Mucosa of stomach (tissue), 1 donor: ENCODE results near the gene POLR3K.

Experiments
- H3K27me3 ChIP-seq: one replicate; pipeline ENCODE4 v1.7.0; 2013; ENCODE audit warnings: mild to moderate bottlenecking, low read length; ENCODE audit not compliant: control insufficient read depth, insufficient read depth
- H3K36me3 ChIP-seq: one replicate; pipeline ENCODE4 v1.7.0; 2013; ENCODE audit warnings: low read length; ENCODE audit not compliant: control insufficient read depth, insufficient read depth
- H3K4me1 ChIP-seq: one replicate; pipeline ENCODE4 v1.7.0; 2013; ENCODE audit warnings: mild to moderate bottlenecking, low read length; ENCODE audit not compliant: control insufficient read depth, insufficient read depth
- H3K4me3 ChIP-seq: one replicate; pipeline ENCODE4 v1.7.0; 2013; ENCODE audit warnings: low read length
- H3K9ac ChIP-seq: one replicate; pipeline ENCODE4 v1.7.0; 2013; ENCODE audit warnings: mild to moderate bottlenecking, low read length, moderate library complexity
- H3K9me3 ChIP-seq: one replicate; pipeline ENCODE4 v1.7.0; 2013; ENCODE audit warnings: mild to moderate bottlenecking, low read length, moderate library complexity; ENCODE audit not compliant: control insufficient read depth
- donor health status: Pancreatic carcinoma.

The POLR3K gene

GRCh38 chr16:76535-77272, 23.3 kb upstream of the POLR3K start:
- peaks cover 63% of the 10 kb centered on the region for H3K4me1 ChIP-seq
- H3K27me3 ChIP-seq: peaks cover 9% of the 10 kb centered on the region
- peak overlapping the region; percentile 41 for H3K4me3 ChIP-seq
- peak overlapping the region; percentile 71 for H3K9ac ChIP-seq
- no peaks in the 10 kb centered on the region for H3K36me3 ChIP-seq
- no peaks in the 10 kb centered on the region for H3K9me3 ChIP-seq

GRCh38 chr16:75580-76501, 22.4 kb upstream of the POLR3K start:
- Histone ChIP-seq H3K4me3 (no peak overlapping the region), H3K36me3 (no peaks in the 10 kb centered on the region), H3K9me3 (no peaks in the 10 kb centered on the region), H3K27me3 (peaks cover 9% of the 10 kb centered on the region), H3K4me1 (peaks cover 67% of the 10 kb centered on the region), H3K9ac (peak overlapping the region; percentile 71)

- Histone ChIP-seq H3K4me3 (no peak overlapping the region), H3K9me3 (no peaks in the 10 kb centered on the region), H3K9ac (no peak overlapping the region), H3K4me1 (peaks cover 72% of the 10 kb centered on the region), H3K27me3 (peaks cover 13% of the 10 kb centered on the region), H3K36me3 (no peaks in the 10 kb centered on the region)
Observed at GRCh38 chr16:74747-75334, 21.4 kb upstream of the POLR3K start.

GRCh38 chr16:74051-74746, 20.8 kb upstream of the POLR3K start:
- Histone ChIP-seq H3K4me3 (no peak overlapping the region), H3K9ac (no peak overlapping the region), H3K36me3 (no peaks in the 10 kb centered on the region), H3K4me1 (peaks cover 67% of the 10 kb centered on the region), H3K9me3 (no peaks in the 10 kb centered on the region), H3K27me3 (peaks cover 13% of the 10 kb centered on the region)

GRCh38 chr16:72561-73548, 19.4 kb upstream of the POLR3K start, which contains the start of gene RHBDF1:
Gene RHBDF1, minus strand, starts transcription at chr16:72631. Its CDS starts 7,616 bp downstream, at chr16:65015.
- peaks cover 13% of the 10 kb centered on the region for H3K27me3 ChIP-seq
- H3K9me3 ChIP-seq: no peaks in the 10 kb centered on the region
- H3K36me3 ChIP-seq: no peaks in the 10 kb centered on the region
- peaks cover 60% of the 10 kb centered on the region for H3K4me1 ChIP-seq
- peak within 1 kb of the TSS; percentile 10 for H3K4me3 ChIP-seq
- peak within 1 kb of the TSS; percentile 40 for H3K9ac ChIP-seq

GRCh38 chr16:71540-72401, 18.4 kb upstream of the POLR3K start:
- peaks cover 50% of the 10 kb centered on the region for H3K4me1 ChIP-seq
- H3K9ac ChIP-seq: peak overlapping the region; percentile 40
- H3K36me3 ChIP-seq: no peaks in the 10 kb centered on the region
- no peaks in the 10 kb centered on the region for H3K9me3 ChIP-seq
- peak overlapping the region; percentile 10 for H3K4me3 ChIP-seq
- H3K27me3 ChIP-seq: peaks cover 13% of the 10 kb centered on the region

GRCh38 chr16:71210-71539, 17.8 kb upstream of the POLR3K start:
- Histone ChIP-seq H3K36me3 (no peaks in the 10 kb centered on the region), H3K4me3 (peak overlapping the region; percentile 10), H3K9ac (peak overlapping the region; percentile 40), H3K9me3 (no peaks in the 10 kb centered on the region), H3K4me1 (peaks cover 44% of the 10 kb centered on the region), H3K27me3 (peaks cover 13% of the 10 kb centered on the region)

GRCh38 chr16:69181-69580, 15.8 kb upstream of the POLR3K start:
- H3K9me3 ChIP-seq: no peaks in the 10 kb centered on the region

GRCh38 chr16:67884-68789, 14.7 kb upstream of the POLR3K start:
- Histone ChIP-seq H3K4me3 (no peak overlapping the region), H3K36me3 (no peaks in the 10 kb centered on the region), H3K27me3 (peaks cover 9% of the 10 kb centered on the region), H3K4me1 (peaks cover 29% of the 10 kb centered on the region), H3K9me3 (no peaks in the 10 kb centered on the region), H3K9ac (no peak overlapping the region)

More at GRCh38 chr16:69181-69580, 15.8 kb upstream of the POLR3K start:
- Histone ChIP-seq H3K4me3 (no peak overlapping the region), H3K4me1 (peaks cover 40% of the 10 kb centered on the region), H3K36me3 (no peaks in the 10 kb centered on the region), H3K27me3 (peaks cover 13% of the 10 kb centered on the region), H3K9ac (no peak overlapping the region)
